H1 (cell line): ENCODE data around the gene BSND. TPM values are rescaled to one million over a fixed set of nuclear protein-coding genes. Genes with fewer than 3 reads are reported as not detected.

ENCODE experiments used
- CEBPB ChIP-seq: IDR thresholded peaks from 2 replicates; pipeline ENCODE4 v1.6.1; 2012; ENCODE audit warnings: low read depth, low read length
- KDM4A ChIP-seq: IDR thresholded peaks from one replicate; pipeline ENCODE4 v1.7.1; 2012; ENCODE audit warnings: low read depth, mild to moderate bottlenecking, moderate library complexity, low read length, inconsistent platforms; ENCODE audit not compliant: severe bottlenecking
- RBBP5 ChIP-seq: IDR thresholded peaks from 2 replicates; pipeline ENCODE4 v1.7.1; 2012; ENCODE audit warnings: low read depth, mild to moderate bottlenecking, inconsistent platforms, low read length, moderate library complexity, borderline replicate concordance
- RNF2 ChIP-seq: fragments of 200-900, 300-1000 bp; sonication (generic); IDR thresholded peaks from 2 replicates; pipeline ENCODE4 v1.7.1; 2016; ENCODE audit warnings: borderline replicate concordance, low read depth, mild to moderate bottlenecking, antibody characterized with exemption, low read length; ENCODE audit not compliant: poor library complexity, severe bottlenecking; ENCODE audit errors: missing control alignments
- SAP30 ChIP-seq: fragments of 300-600 bp; sonication (generic); IDR thresholded peaks from 2 replicates; pipeline ENCODE4 v1.7.1; 2012; ENCODE audit warnings: low read length, moderate library complexity, mild to moderate bottlenecking, inconsistent platforms; ENCODE audit not compliant: insufficient read depth, insufficient replicate concordance
- SIN3A ChIP-seq, 2 experiments: IDR thresholded peaks in 1 of 2; conservative IDR thresholded peaks in 1 of 2; 2 replicates each; pipeline ENCODE4 v1.6.1; 2011 to 2012; ENCODE audit warnings: low read length in 2 of 2, improper control_type of control experiment in 1 of 2, low read depth in 1 of 2, mild to moderate bottlenecking in 1 of 2
- polyA plus RNA-seq, 7 experiments: library from polyadenylated mRNA; depleted of rRNA in 3 of 7; stranded (reverse) in 5 of 7; unstranded in 2 of 7; fragments of >200 nt in 5 of 7; fragments of 200-250 nt in 2 of 7; gene quantifications; 1 replicate in 5 of 7; 2 replicates in 1 of 7; 4 replicates in 1 of 7; pipeline versions ENCODE4 v1.2.1 to v1.2.3, GENCODE V29; 2011 to 2013; ENCODE audit warnings: missing spikeins in 2 of 7, mixed read lengths in 2 of 7
- total RNA-seq: library from RNA; stranded (reverse); fragmentation: NEBNext Ultra II Directional; extraction: Animal tissue kit (Norgen Biotek cat#: 25700); gene quantifications from 2 replicates; pipeline ENCODE4 v1.2.1, GENCODE V29; 2021
- TF ChIP-seq, protein P1 (sequence below): fragments of 300-600 bp; sonication (generic); IDR thresholded peaks from 2 replicates; pipeline ENCODE4 v1.7.1; 2012; ENCODE audit warnings: low read length, moderate library complexity, mild to moderate bottlenecking, inconsistent platforms; ENCODE audit not compliant: insufficient replicate concordance
- TF ChIP-seq, protein P2 (sequence below): IDR thresholded peaks from 2 replicates; pipeline ENCODE4 v1.6.1; 2011; ENCODE audit warnings: low read length, improper control_type of control experiment

BSND gene
- total and polyA plus RNA-seq, 2 of the 8 experiments (the other 6 are each of a cell fraction or from before 2014, with no cell fraction given), result 0.43 to 0.68 TPM

DNA sequence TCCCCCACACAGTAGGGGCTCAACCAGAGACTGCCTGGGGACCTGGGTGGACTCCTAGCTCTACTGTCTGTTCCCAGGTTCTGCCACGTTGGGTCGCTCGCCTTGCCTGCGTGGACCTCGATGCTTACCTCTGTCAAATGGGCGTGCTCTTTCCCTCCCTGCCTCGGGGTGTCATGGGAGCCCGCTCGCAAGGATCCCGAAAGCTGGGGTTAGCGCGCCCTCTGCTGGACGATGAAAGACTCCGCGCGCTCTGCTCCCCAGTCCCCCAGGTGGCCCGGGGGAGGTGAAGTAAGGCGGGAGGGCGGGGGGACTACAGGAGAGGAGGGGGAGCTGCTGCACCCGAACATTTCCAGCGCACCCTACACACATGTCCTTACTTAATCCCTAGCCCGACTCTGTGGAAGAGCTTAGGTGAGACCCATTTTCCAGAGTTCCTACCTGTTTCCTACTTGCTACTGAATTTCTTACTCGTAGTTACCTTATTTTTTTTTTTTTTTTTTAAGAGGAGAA is 2.3 kb upstream of the BSND start (continued):
- TF ChIP-seq, protein P1, sequence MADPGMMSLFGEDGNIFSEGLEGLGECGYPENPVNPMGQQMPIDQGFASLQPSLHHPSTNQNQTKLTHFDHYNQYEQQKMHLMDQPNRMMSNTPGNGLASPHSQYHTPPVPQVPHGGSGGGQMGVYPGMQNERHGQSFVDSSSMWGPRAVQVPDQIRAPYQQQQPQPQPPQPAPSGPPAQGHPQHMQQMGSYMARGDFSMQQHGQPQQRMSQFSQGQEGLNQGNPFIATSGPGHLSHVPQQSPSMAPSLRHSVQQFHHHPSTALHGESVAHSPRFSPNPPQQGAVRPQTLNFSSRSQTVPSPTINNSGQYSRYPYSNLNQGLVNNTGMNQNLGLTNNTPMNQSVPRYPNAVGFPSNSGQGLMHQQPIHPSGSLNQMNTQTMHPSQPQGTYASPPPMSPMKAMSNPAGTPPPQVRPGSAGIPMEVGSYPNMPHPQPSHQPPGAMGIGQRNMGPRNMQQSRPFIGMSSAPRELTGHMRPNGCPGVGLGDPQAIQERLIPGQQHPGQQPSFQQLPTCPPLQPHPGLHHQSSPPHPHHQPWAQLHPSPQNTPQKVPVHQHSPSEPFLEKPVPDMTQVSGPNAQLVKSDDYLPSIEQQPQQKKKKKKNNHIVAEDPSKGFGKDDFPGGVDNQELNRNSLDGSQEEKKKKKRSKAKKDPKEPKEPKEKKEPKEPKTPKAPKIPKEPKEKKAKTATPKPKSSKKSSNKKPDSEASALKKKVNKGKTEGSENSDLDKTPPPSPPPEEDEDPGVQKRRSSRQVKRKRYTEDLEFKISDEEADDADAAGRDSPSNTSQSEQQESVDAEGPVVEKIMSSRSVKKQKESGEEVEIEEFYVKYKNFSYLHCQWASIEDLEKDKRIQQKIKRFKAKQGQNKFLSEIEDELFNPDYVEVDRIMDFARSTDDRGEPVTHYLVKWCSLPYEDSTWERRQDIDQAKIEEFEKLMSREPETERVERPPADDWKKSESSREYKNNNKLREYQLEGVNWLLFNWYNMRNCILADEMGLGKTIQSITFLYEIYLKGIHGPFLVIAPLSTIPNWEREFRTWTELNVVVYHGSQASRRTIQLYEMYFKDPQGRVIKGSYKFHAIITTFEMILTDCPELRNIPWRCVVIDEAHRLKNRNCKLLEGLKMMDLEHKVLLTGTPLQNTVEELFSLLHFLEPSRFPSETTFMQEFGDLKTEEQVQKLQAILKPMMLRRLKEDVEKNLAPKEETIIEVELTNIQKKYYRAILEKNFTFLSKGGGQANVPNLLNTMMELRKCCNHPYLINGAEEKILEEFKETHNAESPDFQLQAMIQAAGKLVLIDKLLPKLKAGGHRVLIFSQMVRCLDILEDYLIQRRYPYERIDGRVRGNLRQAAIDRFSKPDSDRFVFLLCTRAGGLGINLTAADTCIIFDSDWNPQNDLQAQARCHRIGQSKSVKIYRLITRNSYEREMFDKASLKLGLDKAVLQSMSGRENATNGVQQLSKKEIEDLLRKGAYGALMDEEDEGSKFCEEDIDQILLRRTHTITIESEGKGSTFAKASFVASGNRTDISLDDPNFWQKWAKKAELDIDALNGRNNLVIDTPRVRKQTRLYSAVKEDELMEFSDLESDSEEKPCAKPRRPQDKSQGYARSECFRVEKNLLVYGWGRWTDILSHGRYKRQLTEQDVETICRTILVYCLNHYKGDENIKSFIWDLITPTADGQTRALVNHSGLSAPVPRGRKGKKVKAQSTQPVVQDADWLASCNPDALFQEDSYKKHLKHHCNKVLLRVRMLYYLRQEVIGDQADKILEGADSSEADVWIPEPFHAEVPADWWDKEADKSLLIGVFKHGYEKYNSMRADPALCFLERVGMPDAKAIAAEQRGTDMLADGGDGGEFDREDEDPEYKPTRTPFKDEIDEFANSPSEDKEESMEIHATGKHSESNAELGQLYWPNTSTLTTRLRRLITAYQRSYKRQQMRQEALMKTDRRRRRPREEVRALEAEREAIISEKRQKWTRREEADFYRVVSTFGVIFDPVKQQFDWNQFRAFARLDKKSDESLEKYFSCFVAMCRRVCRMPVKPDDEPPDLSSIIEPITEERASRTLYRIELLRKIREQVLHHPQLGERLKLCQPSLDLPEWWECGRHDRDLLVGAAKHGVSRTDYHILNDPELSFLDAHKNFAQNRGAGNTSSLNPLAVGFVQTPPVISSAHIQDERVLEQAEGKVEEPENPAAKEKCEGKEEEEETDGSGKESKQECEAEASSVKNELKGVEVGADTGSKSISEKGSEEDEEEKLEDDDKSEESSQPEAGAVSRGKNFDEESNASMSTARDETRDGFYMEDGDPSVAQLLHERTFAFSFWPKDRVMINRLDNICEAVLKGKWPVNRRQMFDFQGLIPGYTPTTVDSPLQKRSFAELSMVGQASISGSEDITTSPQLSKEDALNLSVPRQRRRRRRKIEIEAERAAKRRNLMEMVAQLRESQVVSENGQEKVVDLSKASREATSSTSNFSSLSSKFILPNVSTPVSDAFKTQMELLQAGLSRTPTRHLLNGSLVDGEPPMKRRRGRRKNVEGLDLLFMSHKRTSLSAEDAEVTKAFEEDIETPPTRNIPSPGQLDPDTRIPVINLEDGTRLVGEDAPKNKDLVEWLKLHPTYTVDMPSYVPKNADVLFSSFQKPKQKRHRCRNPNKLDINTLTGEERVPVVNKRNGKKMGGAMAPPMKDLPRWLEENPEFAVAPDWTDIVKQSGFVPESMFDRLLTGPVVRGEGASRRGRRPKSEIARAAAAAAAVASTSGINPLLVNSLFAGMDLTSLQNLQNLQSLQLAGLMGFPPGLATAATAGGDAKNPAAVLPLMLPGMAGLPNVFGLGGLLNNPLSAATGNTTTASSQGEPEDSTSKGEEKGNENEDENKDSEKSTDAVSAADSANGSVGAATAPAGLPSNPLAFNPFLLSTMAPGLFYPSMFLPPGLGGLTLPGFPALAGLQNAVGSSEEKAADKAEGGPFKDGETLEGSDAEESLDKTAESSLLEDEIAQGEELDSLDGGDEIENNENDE, result no peak
- TF ChIP-seq SIN3A (conservative IDR thresholded peaks at IDR 0.05 in 1 of 2, IDR thresholded peaks at IDR 0.05 in 1 of 2; ENCODE audit: low read depth in 1 of 2, low read length in 2 of 2) (0 out of 4 replicates have a peak, but pooled peaks of 1 of the 2 experiments have one; percentile 4), SAP30 (no peak), CEBPB (no peak), RBBP5 (no peak), KDM4A (no peak), RNF2 (no peak)
- TF ChIP-seq, protein P2, sequence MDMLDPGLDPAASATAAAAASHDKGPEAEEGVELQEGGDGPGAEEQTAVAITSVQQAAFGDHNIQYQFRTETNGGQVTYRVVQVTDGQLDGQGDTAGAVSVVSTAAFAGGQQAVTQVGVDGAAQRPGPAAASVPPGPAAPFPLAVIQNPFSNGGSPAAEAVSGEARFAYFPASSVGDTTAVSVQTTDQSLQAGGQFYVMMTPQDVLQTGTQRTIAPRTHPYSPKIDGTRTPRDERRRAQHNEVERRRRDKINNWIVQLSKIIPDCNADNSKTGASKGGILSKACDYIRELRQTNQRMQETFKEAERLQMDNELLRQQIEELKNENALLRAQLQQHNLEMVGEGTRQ, result no peak
- TF ChIP-seq, all 59 proteins: peak for 12
